Endometrial microvascular endothelial cells (primary cell): Measurements from ENCODE around the gene SPDYE1. TPM values are rescaled to one million over a fixed set of nuclear protein-coding genes. Genes with fewer than 3 reads are reported as not detected.
"Not testable (repeated sequence)": the region's sequence is repeated elsewhere in the genome, so short reads cannot be mapped to it uniquely, and the experiment has no call there.

Experiments
- in situ Hi-C: cut with HindIII; loops from 2 replicates; pipeline ENCODE4 v1.10.0; 2017; ENCODE audit warnings: low sequenced_read_pairs, low pct_unique_long_range_greater_than_20kb; ENCODE audit errors: inconsistent ontology term
- total RNA-seq: library from RNA; depleted of rRNA; stranded (reverse); fragments of >200 nt; gene quantifications from one replicate; pipeline ENCODE4 v1.2.3, GENCODE V29; 2015; ENCODE audit errors: inconsistent ontology term

The SPDYE1 gene
- total RNA-seq, 1 donor from 2014 or later: not detected

- in situ Hi-C loops: not testable (repeated sequence)
These were observed 42.2 kb downstream of the SPDYE1 start for GRCh38 chr7:44039800-44040492.

DNA sequence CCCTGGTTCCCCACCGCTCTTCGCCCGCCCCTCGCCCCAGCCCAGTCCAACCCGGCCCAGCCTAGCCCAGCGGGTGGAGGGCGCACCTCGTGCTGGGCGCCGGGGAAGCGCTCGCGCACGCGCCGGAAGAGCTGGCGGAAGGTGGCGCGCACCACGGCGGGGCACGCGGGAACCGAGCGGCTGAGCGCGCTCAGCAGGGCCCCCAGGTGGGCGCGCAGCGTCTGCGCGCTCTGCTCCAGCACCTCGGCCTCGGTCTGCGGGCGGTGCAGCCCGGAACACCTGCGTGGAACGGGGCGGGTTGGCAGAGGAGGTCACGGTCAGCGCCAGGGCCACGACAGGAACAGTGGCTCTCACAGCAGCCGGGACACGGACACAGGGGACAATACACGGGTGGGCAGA lies 42.8 kb downstream of the SPDYE1 start:
- in situ Hi-C loops: not testable (repeated sequence)

DNA sequence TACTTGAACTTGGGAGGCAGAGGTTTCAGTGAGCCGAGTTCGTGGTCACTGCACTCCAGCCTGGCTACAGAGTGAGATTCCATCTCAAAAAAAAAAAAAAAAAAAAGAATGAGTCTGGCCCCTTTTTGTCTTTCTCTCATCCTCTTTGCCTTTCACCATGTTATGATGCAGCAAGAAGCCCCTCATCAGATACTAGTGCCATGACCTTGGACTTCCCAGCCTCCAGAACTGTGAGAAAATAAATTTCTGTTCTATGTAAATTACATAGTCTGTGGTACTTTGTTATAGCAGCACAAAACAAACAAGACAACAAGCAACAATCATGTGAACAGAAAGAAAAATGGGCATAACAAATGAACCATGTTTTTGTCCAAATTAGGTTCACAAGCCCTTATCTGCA lies 44.5 kb downstream of the SPDYE1 start:
- in situ Hi-C loops: no loop called here

DNA sequence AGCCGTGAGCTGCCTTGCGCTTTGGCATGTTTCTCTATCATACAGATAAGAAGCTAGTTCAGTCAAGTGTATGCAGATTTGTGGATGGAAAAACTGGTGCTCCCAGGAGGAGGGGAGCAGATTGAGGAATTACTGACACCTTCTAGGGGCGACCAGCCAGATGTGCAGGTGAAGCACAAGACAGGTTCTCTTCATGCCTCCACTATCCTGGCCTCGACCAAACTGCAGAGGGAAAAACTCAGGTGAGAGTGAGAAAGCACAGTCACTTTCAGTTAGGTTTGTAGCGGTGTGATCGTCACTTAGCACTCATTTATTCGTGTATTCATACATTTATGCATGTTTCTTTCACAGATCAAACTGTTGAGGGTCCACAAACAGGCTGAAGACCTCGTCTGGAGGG lies 46.2 kb downstream of the SPDYE1 start:
- in situ Hi-C loops: no loop called here

DNA sequence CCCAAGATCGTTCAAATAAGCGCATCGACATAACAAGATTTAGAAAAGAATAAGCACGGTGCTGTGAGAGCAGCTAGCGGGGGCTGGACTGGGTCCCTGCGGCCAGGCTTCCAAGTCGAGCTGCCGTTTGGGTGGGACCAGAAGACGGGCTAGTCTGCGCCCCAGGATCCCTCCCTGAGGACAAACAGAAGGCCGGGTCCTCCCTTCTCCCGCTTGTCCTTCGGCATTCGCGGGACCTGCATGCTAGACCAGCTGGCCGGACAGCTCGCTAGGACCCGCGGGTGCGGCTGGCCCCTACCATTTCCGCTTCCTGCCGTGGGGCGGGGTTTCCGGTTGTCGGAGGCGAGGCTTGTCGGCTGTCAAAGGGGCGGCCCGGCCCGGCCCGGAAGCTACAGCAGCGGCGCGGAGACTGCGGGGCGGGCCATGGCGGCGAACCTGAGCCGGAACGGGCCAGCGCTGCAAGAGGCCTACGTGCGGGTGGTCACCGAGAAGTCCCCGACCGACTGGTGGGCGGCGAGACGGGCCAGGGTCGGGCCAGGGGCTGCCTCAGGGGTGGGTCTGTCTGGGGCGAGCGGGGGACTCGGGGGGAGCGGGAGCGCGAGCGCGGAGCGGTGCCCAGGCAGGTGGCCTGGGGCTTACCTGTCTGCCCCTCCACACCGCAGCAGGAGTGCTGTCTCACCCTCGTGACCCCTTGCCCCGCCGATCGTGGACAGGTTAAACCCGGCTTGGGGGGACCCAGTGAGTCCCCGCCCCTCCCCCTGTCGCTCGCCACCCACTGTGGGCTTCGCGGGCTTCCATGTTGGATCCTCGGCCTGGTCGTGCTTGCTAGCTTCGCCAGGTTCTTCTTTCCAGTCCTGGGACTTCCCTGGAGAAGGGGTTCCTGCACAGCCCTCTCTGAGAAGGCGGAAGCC lies 46.9 kb downstream of the SPDYE1 start, which contains the start of gene DBNL:
Gene DBNL, plus strand, starts transcription at position 388 of the 911 bp plus-strand sequence. Its CDS starts 36 bp downstream, at position 424.
- in situ Hi-C loops: no loop called here

DNA sequence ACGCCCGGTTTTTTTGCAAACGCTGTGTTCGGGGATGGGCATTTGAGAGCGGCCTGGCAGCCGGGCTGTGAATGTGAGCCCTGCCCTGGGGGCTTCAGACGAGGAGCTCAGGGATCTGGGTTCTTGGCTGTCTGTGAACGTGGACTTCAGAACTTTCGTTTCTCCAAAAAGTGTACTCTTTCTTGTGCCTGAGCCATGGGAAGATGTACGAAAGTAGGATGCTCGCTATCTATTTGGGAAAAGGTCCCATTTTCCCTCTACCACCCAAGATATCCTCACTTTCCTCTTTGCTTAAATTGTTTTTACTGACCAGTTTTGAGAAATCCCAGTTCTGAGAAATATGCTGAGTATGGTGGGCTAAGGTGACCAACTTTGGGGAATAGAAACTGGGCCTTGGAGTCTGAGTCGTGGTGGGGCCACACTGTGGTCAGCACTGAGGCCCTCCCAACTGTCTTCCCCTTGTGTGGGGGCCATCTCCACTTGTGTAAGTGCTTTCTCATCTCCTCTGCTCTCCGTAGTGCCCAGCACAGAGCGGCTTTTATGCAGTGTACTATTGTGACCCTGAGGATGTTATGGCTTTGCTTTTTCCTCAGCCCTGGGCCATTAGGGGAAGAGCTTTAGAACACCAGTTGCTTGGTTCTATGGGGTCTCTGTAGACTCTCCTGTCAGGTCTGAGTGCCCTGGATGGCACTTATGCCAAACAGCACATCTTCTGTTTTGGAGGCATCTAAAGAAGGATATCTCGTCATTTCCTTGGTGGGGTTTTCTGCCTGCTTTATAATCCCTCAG lies 47.7 kb downstream of the SPDYE1 start:
- in situ Hi-C loops: no loop called here

GRCh38 chr7:44046321-44047061 lies 48.8 kb downstream of the SPDYE1 start:
- in situ Hi-C loops: no loop called here

DNA sequence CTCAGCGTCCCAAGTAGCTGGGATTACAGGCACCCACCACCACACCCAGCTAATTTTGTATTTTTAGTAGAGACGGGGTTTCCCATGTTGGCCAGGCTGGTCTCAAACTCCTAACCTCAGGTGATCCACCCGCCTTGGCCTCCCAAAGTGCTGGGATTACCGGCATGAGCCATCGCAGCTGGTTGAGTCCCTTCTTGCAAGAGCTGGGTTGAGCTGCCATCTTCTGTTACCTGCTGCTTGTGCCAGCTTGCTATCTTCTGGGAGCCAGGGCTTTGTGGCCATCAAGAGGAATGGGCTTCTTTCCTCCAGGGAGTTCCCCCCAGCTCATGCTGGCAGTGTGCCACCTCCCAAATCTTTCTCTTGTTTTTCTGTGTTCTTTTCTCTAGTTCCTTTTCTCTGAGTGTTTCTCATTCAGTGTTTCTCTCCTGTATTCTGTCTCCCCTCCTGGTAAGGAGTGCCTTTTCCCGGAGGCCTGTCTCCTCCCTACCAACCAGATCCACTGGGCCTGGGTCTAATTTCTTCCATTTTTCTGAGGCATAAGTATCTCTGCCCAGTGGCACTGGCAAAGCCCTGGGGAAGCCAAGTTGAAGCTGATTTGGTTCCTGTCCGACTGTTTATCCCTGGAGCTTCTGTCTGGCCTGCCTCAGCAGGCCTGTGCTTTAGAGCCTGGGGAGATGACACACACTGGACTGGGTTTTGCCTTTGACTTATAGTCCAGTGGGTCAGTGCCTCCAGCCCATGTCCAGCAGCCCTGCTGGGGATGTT lies 50.5 kb downstream of the SPDYE1 start:
- in situ Hi-C loops: no loop called here

GRCh38 chr7:44050121-44050914 lies 52.6 kb downstream of the SPDYE1 start:
- in situ Hi-C loops: no loop called here

- in situ Hi-C loops: no loop called here
These were observed 53.3 kb downstream of the SPDYE1 start for GRCh38 chr7:44050915-44051560.

DNA sequence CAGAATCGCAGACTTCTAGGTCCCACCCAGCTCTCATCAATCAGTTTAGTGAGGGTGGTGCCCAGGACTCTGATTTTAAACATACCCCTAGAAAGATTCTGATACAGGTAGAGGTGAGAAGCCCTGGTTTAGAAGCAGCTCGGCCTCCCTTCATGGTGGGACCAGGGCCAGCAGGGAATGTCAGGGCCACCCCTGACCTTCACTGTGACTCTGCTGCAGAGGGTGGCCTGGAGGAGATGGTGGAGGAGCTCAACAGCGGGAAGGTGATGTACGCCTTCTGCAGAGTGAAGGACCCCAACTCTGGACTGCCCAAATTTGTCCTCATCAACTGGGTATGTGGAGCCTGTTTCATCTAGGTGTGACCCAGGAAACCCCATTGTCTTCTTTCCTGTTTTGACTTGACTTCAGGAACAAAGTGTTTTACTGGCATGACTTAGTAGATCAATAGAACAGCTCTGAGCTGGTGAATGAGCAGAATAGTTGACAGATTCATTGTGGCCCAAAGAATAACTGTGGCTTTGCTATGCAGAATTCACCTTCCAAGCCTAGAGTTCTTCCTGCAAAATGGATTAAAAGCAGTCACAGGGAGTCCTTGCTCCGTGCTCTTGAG lies 54.0 kb downstream of the SPDYE1 start:
- in situ Hi-C loops: no loop called here

DNA sequence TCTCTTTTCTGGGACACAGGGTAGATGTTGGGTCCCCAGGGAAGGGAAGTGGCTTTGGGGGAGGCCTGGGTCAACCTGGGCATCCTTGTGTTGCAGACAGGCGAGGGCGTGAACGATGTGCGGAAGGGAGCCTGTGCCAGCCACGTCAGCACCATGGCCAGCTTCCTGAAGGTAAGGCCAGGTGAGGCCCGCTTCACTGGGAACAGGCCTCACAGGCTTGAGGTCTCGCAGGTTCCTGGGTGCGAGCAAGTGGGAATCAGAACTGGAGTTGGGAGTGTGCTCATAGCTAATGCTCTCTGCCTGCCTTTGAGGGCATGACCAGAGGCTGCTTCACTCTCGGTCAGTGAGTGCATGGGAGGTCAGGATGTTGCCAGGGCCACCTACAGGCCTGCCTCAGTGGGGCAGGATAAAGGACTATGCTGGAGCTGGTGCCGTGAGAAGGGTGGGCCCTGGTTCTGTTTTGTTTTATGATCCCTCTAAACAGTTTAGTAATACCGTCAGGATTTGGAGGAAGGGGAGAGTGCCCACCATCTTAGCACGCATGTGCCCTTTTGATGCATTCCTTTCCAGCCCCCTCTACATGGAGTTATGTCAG lies 55.2 kb downstream of the SPDYE1 start:
- in situ Hi-C loops: no loop called here

GRCh38 chr7:44056681-44057080 lies 59.0 kb downstream of the SPDYE1 start:
- in situ Hi-C loops: no loop called here

DNA sequence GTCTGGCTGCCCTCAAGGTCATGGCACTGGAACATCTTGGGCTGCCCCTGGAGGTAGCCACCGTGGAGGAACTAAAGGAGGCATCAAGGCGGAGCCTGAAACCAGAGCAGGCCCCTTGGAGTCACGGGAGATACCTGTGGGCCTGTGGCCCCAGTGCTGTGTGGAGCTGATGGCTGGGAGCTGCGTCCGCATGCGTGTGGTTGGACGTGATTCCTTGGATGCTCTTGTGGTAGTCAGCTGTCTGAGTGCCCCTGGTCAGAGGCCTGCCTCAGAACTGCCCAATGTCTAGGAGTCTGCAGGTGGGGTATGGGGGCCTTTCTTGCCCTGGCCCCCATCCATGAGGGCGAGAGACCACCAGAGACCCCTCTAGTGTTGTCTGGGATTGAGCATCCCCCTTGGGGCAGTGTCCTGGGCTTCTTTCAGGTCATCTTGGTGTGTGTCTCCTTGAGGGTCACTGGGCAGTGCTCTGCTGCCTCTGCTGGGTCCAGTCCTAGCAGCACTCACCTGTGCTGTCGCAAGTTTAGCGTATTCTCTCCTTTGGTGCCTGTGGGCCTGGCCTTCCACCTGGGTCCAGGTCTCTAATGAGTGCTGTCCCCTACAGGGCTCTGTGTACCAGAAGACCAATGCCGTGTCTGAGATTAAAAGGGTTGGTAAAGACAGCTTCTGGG lies 59.6 kb downstream of the SPDYE1 start:
- in situ Hi-C loops: no loop called here

GRCh38 chr7:44057849-44058758 lies 60.4 kb downstream of the SPDYE1 start:
- in situ Hi-C loops: no loop called here
